Cardiac muscle cell (in vitro differentiated cells and primary cell): ENCODE results near the gene FOXL2. TPM values are rescaled to one million over a fixed set of nuclear protein-coding genes. Genes with fewer than 3 reads are reported as not detected.
"Not testable (repeated sequence)": the region's sequence is repeated elsewhere in the genome, so short reads cannot be mapped to it uniquely, and the experiment has no call there.

Experiments used
- DNase-seq, 2 donors: peaks; one replicate each; pipeline versions ENCODE4 v3.0.0 to v3.0.0-alpha.2; 2010 to 2017; ENCODE audit warnings: low read depth in 1 of 2, low spot score in 1 of 2
- H3K27ac ChIP-seq: fragments of 200-600 bp; sonication (generic); 2 replicates; pipeline ENCODE4 v1.5.1; 2016
- H3K27me3 ChIP-seq: fragments of 200-600 bp; sonication (generic); 2 replicates; pipeline ENCODE4 v1.6.0; 2016; ENCODE audit warnings: control low read depth
- H3K36me3 ChIP-seq: fragments of 200-600 bp; sonication (generic); 2 replicates; pipeline ENCODE4 v1.5.1; 2016; ENCODE audit warnings: control low read depth
- H3K4me1 ChIP-seq: fragments of 200-600 bp; sonication (generic); 2 replicates; pipeline ENCODE4 v1.8.1; 2017; ENCODE audit warnings: low read depth, mild to moderate bottlenecking, mixed run types
- H3K4me3 ChIP-seq: fragments of 200-600 bp; sonication (generic); 2 replicates; pipeline ENCODE4 v1.5.1; 2016; ENCODE audit warnings: mild to moderate bottlenecking
- H3K9me3 ChIP-seq: fragments of 200-600 bp; sonication (generic); 2 replicates; pipeline ENCODE4 v1.5.1; 2017; ENCODE audit warnings: low read depth, mild to moderate bottlenecking, control low read depth
- polyA plus RNA-seq: library from polyadenylated mRNA; unstranded; fragments of >200 nt; fragmentation: Nextera tagmentation; extraction: Ambion mirVana; gene quantifications from 2 replicates; pipeline ENCODE4 v1.2.1, GENCODE V29; 2016
- total RNA-seq: library from RNA; depleted of rRNA; stranded (reverse); fragments of >200 nt; gene quantifications from 2 replicates; pipeline ENCODE4 v1.2.3, GENCODE V29; 2016
- TF ChIP-seq, protein P1 (sequence below): IDR thresholded peaks from 2 replicates; pipeline ENCODE4 v1.5.1; 2012; ENCODE audit warnings: low read depth, mild to moderate bottlenecking, low read length

FOXL2 gene
- total and polyA plus RNA-seq, 2 experiments from 2014 or later: not detected

DNA sequence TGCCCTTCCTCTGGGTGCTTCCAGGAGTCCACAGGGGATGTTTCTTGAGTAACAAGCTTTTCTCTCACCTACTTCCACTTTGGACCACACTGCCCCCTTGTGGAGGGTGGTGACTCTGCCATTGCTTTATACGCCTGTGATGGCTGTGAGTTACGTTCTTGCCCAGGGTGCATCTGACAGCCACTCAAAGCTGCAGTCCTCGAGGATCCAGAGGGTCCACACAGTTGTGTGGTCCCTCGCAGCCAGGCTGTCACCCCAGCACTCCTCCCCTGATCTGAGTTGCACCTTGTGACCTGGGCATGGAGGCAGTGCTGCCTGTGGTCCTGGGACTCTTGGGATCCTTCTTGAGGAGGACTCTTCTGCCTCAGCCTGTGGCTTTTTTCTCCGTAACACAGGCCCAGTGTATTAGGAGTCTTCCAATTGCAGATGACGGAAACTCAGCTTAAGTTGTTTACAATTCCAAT is 23.4 kb downstream of the FOXL2 start:
- peak; percentile 85 to 92 for DNase-seq
- no peak overlapping the region for H3K4me3 ChIP-seq
- TF ChIP-seq, protein P1, sequence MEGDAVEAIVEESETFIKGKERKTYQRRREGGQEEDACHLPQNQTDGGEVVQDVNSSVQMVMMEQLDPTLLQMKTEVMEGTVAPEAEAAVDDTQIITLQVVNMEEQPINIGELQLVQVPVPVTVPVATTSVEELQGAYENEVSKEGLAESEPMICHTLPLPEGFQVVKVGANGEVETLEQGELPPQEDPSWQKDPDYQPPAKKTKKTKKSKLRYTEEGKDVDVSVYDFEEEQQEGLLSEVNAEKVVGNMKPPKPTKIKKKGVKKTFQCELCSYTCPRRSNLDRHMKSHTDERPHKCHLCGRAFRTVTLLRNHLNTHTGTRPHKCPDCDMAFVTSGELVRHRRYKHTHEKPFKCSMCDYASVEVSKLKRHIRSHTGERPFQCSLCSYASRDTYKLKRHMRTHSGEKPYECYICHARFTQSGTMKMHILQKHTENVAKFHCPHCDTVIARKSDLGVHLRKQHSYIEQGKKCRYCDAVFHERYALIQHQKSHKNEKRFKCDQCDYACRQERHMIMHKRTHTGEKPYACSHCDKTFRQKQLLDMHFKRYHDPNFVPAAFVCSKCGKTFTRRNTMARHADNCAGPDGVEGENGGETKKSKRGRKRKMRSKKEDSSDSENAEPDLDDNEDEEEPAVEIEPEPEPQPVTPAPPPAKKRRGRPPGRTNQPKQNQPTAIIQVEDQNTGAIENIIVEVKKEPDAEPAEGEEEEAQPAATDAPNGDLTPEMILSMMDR: peak; percentile 94
- no peak overlapping the region for H3K27ac ChIP-seq
- H3K4me1 ChIP-seq: no peaks in the 10 kb centered on the region
- no peaks in the 10 kb centered on the region for H3K27me3 ChIP-seq
- no peaks in the 10 kb centered on the region for H3K36me3 ChIP-seq
- no peaks in the 10 kb centered on the region for H3K9me3 ChIP-seq

DNA sequence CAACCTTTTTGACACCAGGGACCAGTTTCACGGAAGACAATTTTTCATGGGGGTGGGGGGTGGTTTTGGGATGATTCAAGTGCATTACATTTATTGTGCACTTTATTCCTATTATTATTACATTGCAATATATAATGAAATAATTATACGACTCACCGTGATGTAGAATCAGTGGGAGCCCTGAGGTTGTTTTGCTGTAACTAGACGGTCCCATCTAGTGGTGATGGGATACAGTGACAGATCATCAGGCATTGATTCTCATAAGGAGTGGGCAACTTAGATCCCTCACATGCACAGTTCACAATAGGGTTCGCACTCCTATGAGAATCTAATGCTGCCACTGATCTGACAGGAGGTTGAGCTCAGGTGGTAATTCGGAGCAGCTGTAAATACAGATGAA is 24.5 kb downstream of the FOXL2 start:
- H3K4me1 ChIP-seq, H3K36me3 ChIP-seq, H3K27me3 ChIP-seq, H3K27ac ChIP-seq, DNase-seq, H3K9me3 ChIP-seq, H3K4me3 ChIP-seq: not testable (repeated sequence)

DNA sequence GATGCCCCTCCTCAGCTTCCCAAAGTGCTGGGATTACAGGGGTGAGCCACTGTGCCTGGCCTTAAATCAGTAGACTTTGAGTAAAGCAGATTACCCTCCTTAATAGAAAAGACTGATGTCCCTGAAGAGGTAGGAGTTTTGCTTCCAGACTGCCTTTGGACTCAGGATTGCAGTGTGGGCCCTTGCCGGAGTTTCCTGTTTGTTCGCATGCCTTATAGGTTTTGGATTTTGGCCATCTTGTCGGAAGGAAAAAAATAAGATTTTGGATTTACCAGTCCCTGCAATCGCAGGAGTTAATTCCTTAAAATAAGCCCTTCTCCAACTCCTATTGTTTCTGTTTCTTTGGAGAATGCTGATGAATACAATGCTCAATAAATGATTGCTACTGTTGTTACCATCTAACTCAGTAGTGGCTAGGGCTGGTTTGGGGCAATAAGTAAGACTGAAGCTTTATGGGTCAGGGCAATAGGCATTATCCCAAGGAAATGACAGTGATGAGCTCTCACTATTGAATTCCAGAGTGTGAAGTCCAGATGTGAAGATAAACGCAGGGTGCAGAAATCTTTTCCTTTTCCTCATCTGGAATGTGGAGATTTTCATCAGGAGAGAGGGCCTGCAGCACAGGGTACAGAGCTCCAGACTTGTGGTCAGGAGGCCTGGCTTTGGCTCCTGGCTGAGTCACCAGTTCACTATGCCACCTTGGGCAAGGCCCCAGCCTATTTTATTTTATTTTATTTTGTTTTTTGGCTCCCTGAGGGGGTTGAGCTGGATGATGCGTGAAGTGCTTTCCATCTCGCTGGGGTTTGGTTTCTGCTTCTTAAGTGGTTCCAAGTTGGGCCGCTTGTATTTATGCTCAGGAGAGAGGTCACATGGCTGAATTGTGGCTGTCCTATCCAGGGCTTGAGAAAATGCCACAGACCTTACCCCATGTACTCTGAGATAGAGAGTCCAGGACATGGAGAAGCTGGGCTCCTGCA is 25.3 kb downstream of the FOXL2 start:
- TF ChIP-seq, protein P1: no peak
- Histone ChIP-seq H3K27ac (no peak overlapping the region), H3K36me3 (no peaks in the 10 kb centered on the region), H3K4me1 (no peaks in the 10 kb centered on the region), H3K9me3 (no peaks in the 10 kb centered on the region), H3K27me3 (peaks cover 2% of the 10 kb centered on the region), H3K4me3 (no peak overlapping the region)
- peak in 1 of 2 donors; percentile 87 for DNase-seq

DNA sequence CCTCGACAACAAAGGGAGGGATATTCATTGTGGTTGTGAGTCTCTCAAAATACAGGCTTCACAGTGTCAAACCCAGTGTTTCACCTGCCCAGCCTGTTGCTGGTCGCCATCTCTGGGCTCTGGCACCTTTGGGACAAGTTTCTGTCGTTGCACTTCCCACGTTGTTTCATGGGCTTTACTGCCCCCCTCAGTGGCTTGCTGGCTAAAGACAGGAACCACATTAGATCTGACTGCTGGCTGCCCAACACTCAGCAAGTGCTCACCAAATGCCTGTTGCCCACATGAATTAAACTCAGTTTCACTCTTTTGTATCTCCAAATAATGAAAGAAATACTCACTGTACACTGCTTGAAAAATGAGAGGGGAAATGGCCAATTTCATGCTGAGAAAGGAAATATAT is 27.6 kb downstream of the FOXL2 start:
- Histone ChIP-seq H3K27ac (no peak overlapping the region), H3K4me3 (no peak overlapping the region), H3K9me3 (no peaks in the 10 kb centered on the region), H3K27me3 (peaks cover 2% of the 10 kb centered on the region), H3K36me3 (no peaks in the 10 kb centered on the region), H3K4me1 (no peaks in the 10 kb centered on the region)
- DNase-seq: no peak
- TF ChIP-seq, protein P1: no peak

DNA sequence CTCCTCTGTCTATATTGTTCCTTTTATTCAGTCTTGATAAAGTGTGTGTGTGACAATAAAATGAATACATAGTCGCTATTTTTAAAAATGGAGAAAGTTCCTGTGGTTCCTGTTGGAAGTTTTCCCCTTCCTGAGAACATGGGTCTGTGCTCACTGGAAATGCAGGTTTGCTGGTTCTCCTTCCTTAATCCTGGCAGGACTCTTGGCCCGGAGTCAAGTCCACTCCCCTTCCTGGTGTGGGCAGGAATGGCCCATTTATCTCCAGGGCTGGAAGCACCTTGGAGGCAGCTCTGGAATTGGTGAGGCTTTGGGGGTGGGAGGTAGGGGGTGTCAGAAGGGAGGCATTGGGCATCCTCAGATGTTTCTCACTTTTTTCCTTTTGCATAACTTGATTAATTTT is 30.1 kb downstream of the FOXL2 start:
- TF ChIP-seq, protein P1: no peak

More for the DNA sequence above, 30.1 kb downstream of the FOXL2 start:
- DNase-seq: no peak
- no peak overlapping the region for H3K4me3 ChIP-seq
- H3K27ac ChIP-seq: no peak overlapping the region
- no peaks in the 10 kb centered on the region for H3K4me1 ChIP-seq
- H3K9me3 ChIP-seq: no peaks in the 10 kb centered on the region
- peaks cover 2% of the 10 kb centered on the region for H3K27me3 ChIP-seq
- H3K36me3 ChIP-seq: no peaks in the 10 kb centered on the region
